ENCODE measurements around the gene REEP3.

REEP3 gene

DNA sequence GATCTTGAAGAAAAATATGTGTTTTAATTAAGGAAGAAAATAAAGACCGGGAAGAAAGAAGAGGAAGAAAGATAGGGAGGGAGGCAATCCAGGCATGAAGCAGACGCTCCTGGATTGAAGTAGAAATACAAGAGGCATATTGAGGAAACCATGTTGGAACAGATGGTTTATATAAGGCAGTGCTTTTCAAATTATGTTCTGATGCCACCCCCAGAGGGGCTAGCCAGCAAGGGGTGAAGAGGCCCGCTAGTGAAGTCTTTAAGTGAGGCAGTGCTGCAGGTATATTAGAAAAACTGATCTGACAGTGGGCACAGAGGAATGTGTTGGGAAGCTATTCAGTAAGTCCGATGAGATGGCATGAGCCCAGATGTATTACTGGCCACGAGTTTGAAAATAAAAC, 40.1 kb downstream of the REEP3 start:
- Histone ChIP-seq H3K36me3 (ENCODE audit: control insufficient read depth in 2 of 2, insufficient read depth in 1 of 2, low read length in 2 of 2) (no peaks in the 10 kb centered on the region), H3K9me3 (ENCODE audit: control insufficient read depth, insufficient read depth, low read depth, low read length) (no peaks in the 10 kb centered on the region), H3K4me1 (ENCODE audit: control insufficient read depth, insufficient read depth, low read length) (peaks cover 20% of the 10 kb centered on the region), H3K27ac (ENCODE audit: extremely low read depth, low read depth, low read length) (no peak overlapping the region), H3K4me3 (ENCODE audit: low read depth, low read length) (no peak overlapping the region)
- ChIA-PET CTCF (no interaction called here), POLR2A (no interaction called here)
- TF ChIP-seq ZNF518A (tag by site-specific recombination; conservative IDR thresholded peaks at IDR 0.05; ENCODE audit: low read depth) = no peak
- TF ChIP-seq, protein P1, sequence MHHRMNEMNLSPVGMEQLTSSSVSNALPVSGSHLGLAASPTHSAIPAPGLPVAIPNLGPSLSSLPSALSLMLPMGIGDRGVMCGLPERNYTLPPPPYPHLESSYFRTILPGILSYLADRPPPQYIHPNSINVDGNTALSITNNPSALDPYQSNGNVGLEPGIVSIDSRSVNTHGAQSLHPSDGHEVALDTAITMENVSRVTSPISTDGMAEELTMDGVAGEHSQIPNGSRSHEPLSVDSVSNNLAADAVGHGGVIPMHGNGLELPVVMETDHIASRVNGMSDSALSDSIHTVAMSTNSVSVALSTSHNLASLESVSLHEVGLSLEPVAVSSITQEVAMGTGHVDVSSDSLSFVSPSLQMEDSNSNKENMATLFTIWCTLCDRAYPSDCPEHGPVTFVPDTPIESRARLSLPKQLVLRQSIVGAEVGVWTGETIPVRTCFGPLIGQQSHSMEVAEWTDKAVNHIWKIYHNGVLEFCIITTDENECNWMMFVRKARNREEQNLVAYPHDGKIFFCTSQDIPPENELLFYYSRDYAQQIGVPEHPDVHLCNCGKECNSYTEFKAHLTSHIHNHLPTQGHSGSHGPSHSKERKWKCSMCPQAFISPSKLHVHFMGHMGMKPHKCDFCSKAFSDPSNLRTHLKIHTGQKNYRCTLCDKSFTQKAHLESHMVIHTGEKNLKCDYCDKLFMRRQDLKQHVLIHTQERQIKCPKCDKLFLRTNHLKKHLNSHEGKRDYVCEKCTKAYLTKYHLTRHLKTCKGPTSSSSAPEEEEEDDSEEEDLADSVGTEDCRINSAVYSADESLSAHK (tag by site-specific recombination; IDR thresholded peaks at IDR 0.05) = no peak
- no peak for TF ChIP-seq ZNF549 (tag by site-specific recombination; IDR thresholded peaks at IDR 0.05)
- TF ChIP-seq ZEB2 (tag by site-specific recombination; IDR thresholded peaks at IDR 0.05) = no peak
- no peak for TF ChIP-seq ZNF585B (tag by site-specific recombination; IDR thresholded peaks at IDR 0.05)
- no peak for TF ChIP-seq ZNF23 (tag by site-specific recombination; IDR thresholded peaks at IDR 0.05; ENCODE audit: borderline replicate concordance)
- TF ChIP-seq ZNF175 (tag by site-specific recombination; IDR thresholded peaks at IDR 0.05) = no peak
- no peak for TF ChIP-seq ZNF664 (tag by site-specific recombination; IDR thresholded peaks at IDR 0.05)
- no peak for TF ChIP-seq ZNF76 (tag by site-specific recombination; IDR thresholded peaks at IDR 0.05; ENCODE audit: borderline replicate concordance, low read depth)
- TF ChIP-seq ZNF211 (tag by site-specific recombination; IDR thresholded peaks at IDR 0.05; ENCODE audit: low read depth) = no peak
- no peak for TF ChIP-seq ZNF416 (tag by site-specific recombination; IDR thresholded peaks at IDR 0.05)
- TF ChIP-seq, protein P2, sequence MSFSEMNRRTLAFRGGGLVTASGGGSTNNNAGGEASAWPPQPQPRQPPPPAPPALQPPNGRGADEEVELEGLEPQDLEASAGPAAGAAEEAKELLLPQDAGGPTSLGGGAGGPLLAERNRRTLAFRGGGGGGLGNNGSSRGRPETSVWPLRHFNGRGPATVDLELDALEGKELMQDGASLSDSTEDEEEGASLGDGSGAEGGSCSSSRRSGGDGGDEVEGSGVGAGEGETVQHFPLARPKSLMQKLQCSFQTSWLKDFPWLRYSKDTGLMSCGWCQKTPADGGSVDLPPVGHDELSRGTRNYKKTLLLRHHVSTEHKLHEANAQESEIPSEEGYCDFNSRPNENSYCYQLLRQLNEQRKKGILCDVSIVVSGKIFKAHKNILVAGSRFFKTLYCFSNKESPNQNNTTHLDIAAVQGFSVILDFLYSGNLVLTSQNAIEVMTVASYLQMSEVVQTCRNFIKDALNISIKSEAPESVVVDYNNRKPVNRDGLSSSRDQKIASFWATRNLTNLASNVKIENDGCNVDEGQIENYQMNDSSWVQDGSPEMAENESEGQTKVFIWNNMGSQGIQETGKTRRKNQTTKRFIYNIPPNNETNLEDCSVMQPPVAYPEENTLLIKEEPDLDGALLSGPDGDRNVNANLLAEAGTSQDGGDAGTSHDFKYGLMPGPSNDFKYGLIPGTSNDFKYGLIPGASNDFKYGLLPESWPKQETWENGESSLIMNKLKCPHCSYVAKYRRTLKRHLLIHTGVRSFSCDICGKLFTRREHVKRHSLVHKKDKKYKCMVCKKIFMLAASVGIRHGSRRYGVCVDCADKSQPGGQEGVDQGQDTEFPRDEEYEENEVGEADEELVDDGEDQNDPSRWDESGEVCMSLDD (tag by site-specific recombination; IDR thresholded peaks at IDR 0.05) = no peak
- TF ChIP-seq ZBTB49 (tag by site-specific recombination; IDR thresholded peaks at IDR 0.05; ENCODE audit: low read depth) = no peak
- TF ChIP-seq IKZF3 (tag by site-specific recombination; IDR thresholded peaks at IDR 0.05) = no peak
- TF ChIP-seq, protein P3, sequence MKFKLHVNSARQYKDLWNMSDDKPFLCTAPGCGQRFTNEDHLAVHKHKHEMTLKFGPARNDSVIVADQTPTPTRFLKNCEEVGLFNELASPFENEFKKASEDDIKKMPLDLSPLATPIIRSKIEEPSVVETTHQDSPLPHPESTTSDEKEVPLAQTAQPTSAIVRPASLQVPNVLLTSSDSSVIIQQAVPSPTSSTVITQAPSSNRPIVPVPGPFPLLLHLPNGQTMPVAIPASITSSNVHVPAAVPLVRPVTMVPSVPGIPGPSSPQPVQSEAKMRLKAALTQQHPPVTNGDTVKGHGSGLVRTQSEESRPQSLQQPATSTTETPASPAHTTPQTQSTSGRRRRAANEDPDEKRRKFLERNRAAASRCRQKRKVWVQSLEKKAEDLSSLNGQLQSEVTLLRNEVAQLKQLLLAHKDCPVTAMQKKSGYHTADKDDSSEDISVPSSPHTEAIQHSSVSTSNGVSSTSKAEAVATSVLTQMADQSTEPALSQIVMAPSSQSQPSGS (tag by site-specific recombination; IDR thresholded peaks at IDR 0.05; ENCODE audit: low read depth) = no peak
